HepG2 (cell line): Measurements from ENCODE around the gene USP30. TPM values are rescaled to one million over a fixed set of nuclear protein-coding genes. Genes with fewer than 3 reads are reported as not detected.
A peak's percentile ranks its signal among the peaks of the same experiment; 100 is the strongest.

ENCODE experiments used
- ARHGAP35 ChIP-seq: sonication (generic); formaldehyde crosslinking; IDR thresholded peaks from 2 replicates; pipeline ENCODE4 v1.9.0; 2022; ENCODE audit warnings: mild to moderate bottlenecking, inconsistent platforms, moderate library complexity, missing genetic modification reagents, borderline replicate concordance
- ARNT ChIP-seq: fragments of 450-650 bp; IDR thresholded peaks from 2 replicates; pipeline ENCODE4 v1.6.1; 2017
- ATF6 ChIP-seq: sonication (generic); formaldehyde crosslinking; conservative IDR thresholded peaks from 2 replicates; pipeline ENCODE4 v1.4.0; 2020; ENCODE audit warnings: missing genetic modification reagents
- ERF ChIP-seq: IDR thresholded peaks from 2 replicates; pipeline ENCODE4 v1.6.1; 2018; ENCODE audit warnings: missing biosample characterization, missing genetic modification reagents
- FIP1L1 ChIP-seq: fragments of 200-400 bp; formaldehyde crosslinking; IDR thresholded peaks from 2 replicates; pipeline ENCODE4 v1.6.1; 2018; ENCODE audit warnings: low read depth, mild to moderate bottlenecking, low read length, moderate library complexity, borderline replicate concordance; ENCODE audit not compliant: insufficient read depth
- HOXA3 ChIP-seq: sonication (generic); formaldehyde crosslinking; IDR thresholded peaks from 2 replicates; pipeline ENCODE4 v1.5.0; 2020; ENCODE audit warnings: missing genetic modification reagents
- IKZF4 ChIP-seq: sonication (generic); formaldehyde crosslinking; IDR thresholded peaks from 2 replicates; pipeline ENCODE4 v1.5.1; 2020; ENCODE audit warnings: borderline replicate concordance, mild to moderate bottlenecking, low read depth, missing genetic modification reagents; ENCODE audit errors: not compliant biosample characterization
- MATR3 ChIP-seq: sonication (generic); formaldehyde crosslinking; IDR thresholded peaks from 2 replicates; pipeline ENCODE4 v1.4.0; 2020; ENCODE audit warnings: missing genetic modification reagents
- RBAK ChIP-seq: sonication (generic); formaldehyde crosslinking; IDR thresholded peaks from 2 replicates; pipeline ENCODE4 v1.5.1; 2020; ENCODE audit warnings: mild to moderate bottlenecking, missing genetic modification reagents
- RXRA ChIP-seq: sonication (generic); formaldehyde crosslinking; IDR thresholded peaks from 2 replicates; pipeline ENCODE4 v1.5.1; 2020; ENCODE audit warnings: missing genetic modification reagents
- SKI ChIP-seq: fragments of 450-650 bp; IDR thresholded peaks from one replicate; pipeline ENCODE4 v1.6.1; 2018; ENCODE audit warnings: mild to moderate bottlenecking; ENCODE audit not compliant: partially characterized antibody
- SP140L ChIP-seq: sonication (generic); formaldehyde crosslinking; IDR thresholded peaks from 2 replicates; pipeline ENCODE4 v1.4.0; 2020; ENCODE audit warnings: missing genetic modification reagents, borderline replicate concordance
- TOE1 ChIP-seq: sonication (generic); formaldehyde crosslinking; IDR thresholded peaks from 2 replicates; pipeline ENCODE4 v1.4.0; 2020; ENCODE audit warnings: mild to moderate bottlenecking, missing genetic modification reagents
- ZBTB26 ChIP-seq: IDR thresholded peaks from 2 replicates; pipeline ENCODE4 v1.6.1; 2016; ENCODE audit warnings: missing compliant biosample characterization, missing genetic modification reagents, borderline replicate concordance
- ZBTB39 ChIP-seq: sonication (generic); formaldehyde crosslinking; IDR thresholded peaks from 2 replicates; pipeline ENCODE4 v1.5.0; 2020; ENCODE audit warnings: missing genetic modification reagents
- ZBTB44 ChIP-seq: sonication (generic); formaldehyde crosslinking; IDR thresholded peaks from 2 replicates; pipeline ENCODE4 v1.4.0; 2020; ENCODE audit warnings: missing genetic modification reagents
- ZNF24 ChIP-seq: fragments of 450-650 bp; IDR thresholded peaks from 2 replicates; pipeline ENCODE4 v1.6.1; 2017; ENCODE audit warnings: antibody characterized with exemption, mild to moderate bottlenecking
- ZNF296 ChIP-seq: sonication (generic); formaldehyde crosslinking; conservative IDR thresholded peaks from 2 replicates; pipeline ENCODE4 v1.5.0; 2020; ENCODE audit warnings: mild to moderate bottlenecking, missing genetic modification reagents
- ZNF383 ChIP-seq: sonication (generic); formaldehyde crosslinking; IDR thresholded peaks from 2 replicates; pipeline ENCODE4 v1.4.0; 2020; ENCODE audit warnings: missing genetic modification reagents, mild to moderate bottlenecking, borderline replicate concordance
- ZSCAN12 ChIP-seq: sonication (generic); formaldehyde crosslinking; IDR thresholded peaks from 2 replicates; pipeline ENCODE4 v1.9.0; 2021; ENCODE audit warnings: mild to moderate bottlenecking, missing genetic modification reagents
- ZZZ3 ChIP-seq: sonication (generic); formaldehyde crosslinking; IDR thresholded peaks from 2 replicates; pipeline ENCODE4 v1.4.0; 2020; ENCODE audit warnings: missing genetic modification reagents, mild to moderate bottlenecking, borderline replicate concordance
- polyA plus RNA-seq, 8 experiments: library from polyadenylated mRNA; depleted of rRNA in 3 of 8; stranded (reverse) in 7 of 8; unstranded in 1 of 8; fragments of >200 nt; fragmentation: Illumina TruSeq in 4 of 8; extraction: Trizol in 4 of 8; gene quantifications; 2 replicates each; pipeline versions ENCODE4 v1.2.1 to v1.2.3, GENCODE V29; 2011 to 2016; ENCODE audit warnings: low read depth in 4 of 8, missing spikeins in 1 of 8, mixed read lengths in 1 of 8; ENCODE audit not compliant: insufficient read depth in 1 of 8
- total RNA-seq, 5 experiments: library from RNA; depleted of rRNA; stranded (reverse); fragments of >200 nt; fragmentation: Illumina TruSeq; extraction: Trizol; gene quantifications; 2 replicates each; pipeline ENCODE4 v1.2.3, GENCODE V29; 2016; ENCODE audit warnings: low read depth in 1 of 5

The USP30 gene
- total and polyA plus RNA-seq, 2 of the 13 experiments (the other 11 are each of a cell fraction or from before 2014, with no cell fraction given): 11.2 to 20.8 TPM

GRCh38 chr12:109093022-109093918 is 40.9 kb downstream of the USP30 start, which contains the start of gene ALKBH2 (continued):
- peak; percentile 87 for TF ChIP-seq ZBTB26 (CRISPR knock-in tag)
- TF ChIP-seq ATF6 (CRISPR knock-in tag): no peak; the same call in 1 of the 2 replicates
- TF ChIP-seq FIP1L1: no peak
- TF ChIP-seq SP140L: peak; percentile 88; the same call in 1 of the 2 replicates
- TF ChIP-seq ZSCAN12 (CRISPR knock-in tag): peak; percentile 76; the same call in 1 of the 2 replicates
- TF ChIP-seq ZNF24: no peak
- peak; percentile 72 for TF ChIP-seq SKI
- peak; percentile 92 for TF ChIP-seq ARHGAP35
- peak; percentile 90; the same call in 1 of the 2 replicates for TF ChIP-seq ZZZ3 (CRISPR knock-in tag)
- TF ChIP-seq ZNF383 (CRISPR knock-in tag): 0 out of 2 replicates have a peak, but pooled peaks have one; percentile 23
- TF ChIP-seq MATR3 (CRISPR knock-in tag): no peak
- peak; percentile 97 for TF ChIP-seq HOXA3 (CRISPR knock-in tag)
- TF ChIP-seq ERF: peak; percentile 99
- no peak for TF ChIP-seq ARNT
- TF ChIP-seq RBAK (CRISPR knock-in tag): no peak; the same call in 1 of the 2 replicates
- TF ChIP-seq ZBTB44: no peak; the same call in 1 of the 2 replicates
- no peak; the same call in 1 of the 2 replicates for TF ChIP-seq ZBTB39 (CRISPR knock-in tag)
- TF ChIP-seq IKZF4 (CRISPR knock-in tag): peak; percentile 90
- TF ChIP-seq ZNF296 (CRISPR knock-in tag): no peak
- TF ChIP-seq TOE1 (CRISPR knock-in tag): peak; percentile 93; the same call in 1 of the 2 replicates
- TF ChIP-seq RXRA (CRISPR knock-in tag): peak; percentile 89
